ENCODE data around the gene POFUT1. TPM values are rescaled to one million over a fixed set of nuclear protein-coding genes. Genes with fewer than 3 reads are reported as not detected.

The POFUT1 gene
- total RNA-seq: 40.9 TPM
- long read RNA-seq, full-length matches to known transcripts: 34 of 64 reads
- long read RNA-seq, partial matches to known transcripts: 12 of 64 reads
- long read RNA-seq, other reads (novel, unspliced or antisense): 18 of 64 reads

DNA sequence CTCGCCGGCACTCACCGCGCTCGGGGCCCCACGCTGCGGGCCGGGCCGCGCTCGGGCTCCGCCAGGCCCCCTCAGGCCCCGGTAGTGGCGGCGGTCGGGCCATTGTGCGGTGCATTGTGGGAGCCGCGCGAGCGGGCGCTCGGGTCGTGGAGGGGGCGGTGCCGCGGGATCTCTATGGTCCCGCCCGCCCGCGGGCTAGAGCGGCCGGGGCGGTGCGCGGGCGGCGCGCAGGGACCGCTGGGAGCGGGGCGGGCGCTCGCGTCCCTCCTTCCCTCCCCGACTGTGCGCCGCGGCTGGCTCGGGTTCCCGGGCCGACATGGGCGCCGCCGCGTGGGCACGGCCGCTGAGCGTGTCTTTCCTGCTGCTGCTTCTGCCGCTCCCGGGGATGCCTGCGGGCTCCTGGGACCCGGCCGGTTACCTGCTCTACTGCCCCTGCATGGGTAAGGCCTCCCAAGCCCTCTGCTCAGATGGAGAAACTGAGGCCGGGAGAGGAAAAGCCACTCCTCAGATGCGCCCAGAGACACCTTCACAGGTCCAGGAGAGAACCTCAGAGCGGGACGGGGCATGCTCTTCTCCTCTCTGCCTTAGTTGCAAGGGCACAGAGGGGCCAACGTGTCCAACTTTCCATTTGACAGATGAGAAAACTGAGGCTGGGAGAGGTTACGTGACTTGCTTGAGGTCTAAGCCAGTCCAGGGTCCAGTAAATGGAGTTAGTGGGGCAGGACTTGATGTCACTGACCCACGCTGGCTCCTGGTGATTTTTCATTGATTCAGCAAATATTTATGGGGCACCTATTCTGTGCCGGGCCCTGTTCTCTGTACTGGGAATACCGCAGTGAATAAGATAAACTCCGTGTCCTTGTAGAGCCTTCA, at the start of gene POFUT1, which contains the start of gene PLAGL2:
Gene POFUT1, plus strand, starts transcription at position 255 of the 873 bp plus-strand sequence. Its CDS starts 62 bp downstream, at position 317.
Gene PLAGL2, minus strand, starts transcription at position 118 of the 873 bp plus-strand sequence. CDS start 5,565 bp downstream, outside the sequence.
- DNase-seq (ENCODE audit: low spot score): peak; percentile 97

- DNase-seq (ENCODE audit: low spot score): peak; percentile 53
These were observed 49.3 kb upstream of the POFUT1 start for GRCh38 chr20:32158351-32158750.

DNA sequence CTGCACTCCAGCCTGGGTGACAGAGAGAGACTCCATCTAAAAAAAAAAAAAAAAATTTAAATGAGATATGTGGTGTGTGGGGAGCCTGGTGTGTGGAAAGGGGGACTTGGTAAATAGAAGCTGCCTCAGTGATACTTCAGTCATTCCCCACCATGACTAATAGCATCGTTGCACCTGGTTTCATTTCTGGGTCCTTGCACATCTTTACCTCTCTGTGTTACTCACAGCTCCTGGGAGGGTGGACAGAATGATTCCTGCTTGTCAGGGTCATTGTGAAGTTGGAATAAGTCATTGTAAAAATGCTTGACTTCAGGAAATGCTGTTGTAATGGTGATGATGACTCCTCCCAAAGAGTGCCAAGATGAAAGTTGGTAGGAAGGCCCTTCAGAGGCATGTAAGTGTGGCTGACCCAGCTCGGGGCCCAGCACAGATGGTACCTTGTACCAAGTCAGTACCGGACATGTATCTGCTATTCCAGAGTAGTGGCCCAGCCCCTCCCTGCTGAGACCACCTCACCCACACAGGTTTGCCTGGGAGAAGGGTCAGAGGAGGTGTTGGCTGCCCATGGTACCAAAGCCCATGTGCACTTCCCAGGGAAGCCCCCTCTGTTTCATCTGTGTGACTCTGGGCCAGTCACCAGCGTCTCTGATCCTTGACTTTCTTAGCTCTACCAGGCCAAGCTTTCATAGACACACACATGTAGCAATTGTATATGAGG, 48.6 kb upstream of the POFUT1 start:
- DNase-seq (ENCODE audit: low spot score): peak; percentile 51

GRCh38 chr20:32159766-32160221, 47.9 kb upstream of the POFUT1 start:
- DNase-seq (ENCODE audit: low spot score): peak; percentile 77

DNA sequence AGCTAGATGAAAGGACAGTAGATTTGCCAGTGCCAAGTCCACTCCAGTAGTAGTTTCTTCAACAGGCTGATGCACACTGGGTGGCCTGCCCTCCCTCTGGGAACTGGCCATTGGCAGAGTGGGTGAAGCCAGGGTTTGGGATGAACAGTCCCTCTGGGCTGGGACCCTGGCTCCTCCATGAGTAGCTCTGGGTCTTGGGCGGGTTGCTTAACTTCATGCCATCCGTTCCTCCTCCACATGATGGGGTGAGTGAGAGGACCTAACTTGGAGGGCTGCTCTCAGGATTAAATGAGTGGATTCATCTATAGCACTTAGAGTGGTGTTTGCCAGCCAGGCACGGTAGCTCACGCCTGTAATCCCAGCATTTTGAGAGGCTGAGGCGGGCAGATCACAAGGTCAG, 47.3 kb upstream of the POFUT1 start:
- peak; percentile 73 for DNase-seq (ENCODE audit: low spot score)

DNA sequence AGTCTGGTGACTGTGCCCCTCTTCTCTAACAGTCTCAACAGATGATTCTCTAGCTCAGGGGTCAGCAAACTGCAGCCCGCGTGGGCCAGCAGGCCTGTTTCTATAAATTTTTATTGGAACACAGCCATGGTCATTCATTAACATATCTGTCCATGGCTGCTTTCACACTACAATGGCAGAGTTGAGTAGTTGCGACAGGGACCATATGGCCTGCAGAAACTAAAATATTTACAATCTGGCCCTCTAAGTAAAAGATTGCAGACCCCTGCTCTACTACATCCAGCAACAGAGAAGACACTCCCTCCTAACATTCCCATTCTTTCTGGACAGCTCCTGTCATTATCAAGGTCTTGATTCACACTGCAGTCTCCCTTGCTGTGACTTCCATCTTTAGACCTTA, 45.3 kb upstream of the POFUT1 start:
- no peak for DNase-seq (ENCODE audit: low spot score)

GRCh38 chr20:32163951-32164350, 43.7 kb upstream of the POFUT1 start:
- no peak for DNase-seq (ENCODE audit: low spot score)

DNA sequence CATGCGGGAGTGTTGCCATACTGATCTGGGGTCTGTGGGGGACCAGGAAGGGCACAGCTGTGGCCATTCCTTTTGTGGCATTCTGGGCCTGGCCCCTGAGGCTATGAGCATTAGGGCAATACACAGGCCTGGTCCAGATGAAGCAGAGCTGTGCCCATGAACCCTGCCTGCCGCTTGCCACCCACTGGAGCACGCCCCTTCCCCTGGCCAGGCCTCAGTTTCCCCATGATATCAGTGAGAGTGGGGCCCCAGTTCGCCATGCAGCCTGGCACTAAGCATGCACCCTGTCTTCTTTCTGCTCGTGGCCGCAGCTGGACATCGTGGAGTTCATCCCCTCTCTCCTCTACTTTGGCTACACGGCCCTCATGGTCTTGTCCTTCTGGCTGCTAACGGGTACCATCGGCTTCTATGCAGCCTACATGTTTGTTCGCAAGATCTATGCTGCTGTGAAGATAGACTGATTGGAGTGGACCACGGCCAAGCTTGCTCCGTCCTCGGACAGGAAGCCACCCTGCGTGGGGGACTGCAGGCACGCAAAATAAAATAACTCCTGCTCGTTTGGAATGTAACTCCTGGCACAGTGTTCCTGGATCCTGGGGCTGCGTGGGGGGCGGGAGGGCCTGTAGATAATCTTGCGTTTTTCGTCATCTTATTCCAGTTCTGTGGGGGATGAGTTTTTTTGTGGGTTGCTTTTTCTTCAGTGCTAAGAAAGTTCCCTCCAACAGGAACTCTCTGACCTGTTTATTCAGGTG, 42.5 kb upstream of the POFUT1 start:
- no peak for DNase-seq (ENCODE audit: low spot score)

- DNase-seq (ENCODE audit: low spot score): no peak
These were observed 41.7 kb upstream of the POFUT1 start for GRCh38 chr20:32165836-32166545.

GRCh38 chr20:32167552-32167951, 40.1 kb upstream of the POFUT1 start:
- DNase-seq (ENCODE audit: low spot score): peak; percentile 64

DNA sequence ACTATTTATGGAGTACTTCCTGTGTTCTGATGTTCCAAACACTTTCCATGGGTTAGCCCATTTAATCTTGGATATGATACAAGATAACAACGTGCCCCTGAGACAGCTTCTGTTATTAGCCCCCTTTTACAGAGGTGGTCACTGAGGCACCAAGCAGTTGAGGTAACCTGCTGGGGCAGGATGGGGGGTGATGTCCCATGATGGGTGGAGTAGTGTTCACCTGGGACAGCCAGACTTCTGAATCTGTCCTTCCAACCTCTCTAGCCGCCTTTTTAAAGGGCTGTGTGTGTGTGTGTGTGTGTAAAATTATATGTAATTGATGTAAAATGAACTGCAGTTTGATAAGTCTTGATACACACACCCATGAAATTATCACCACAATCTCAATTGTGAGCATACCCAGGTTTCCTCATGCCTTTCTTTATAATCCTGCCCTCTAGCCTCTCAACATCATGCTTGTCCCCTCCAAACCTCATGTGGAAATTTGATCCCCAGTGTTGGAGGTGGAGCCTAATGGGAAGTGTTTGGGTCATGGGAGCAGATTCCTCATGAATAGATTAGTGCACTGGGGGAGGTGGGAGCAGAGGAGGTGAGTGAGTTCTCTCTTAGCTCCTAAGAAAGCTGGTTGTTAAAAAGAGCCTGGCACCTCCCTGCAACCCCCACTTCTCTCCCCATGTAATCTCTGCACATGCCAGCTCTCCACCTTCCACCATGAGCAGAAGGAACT, 39.3 kb upstream of the POFUT1 start:
- DNase-seq (ENCODE audit: low spot score): peak; percentile 16

- peak; percentile 24 for DNase-seq (ENCODE audit: low spot score)
These were observed 30.0 kb upstream of the POFUT1 start for GRCh38 chr20:32177696-32178095.

- DNase-seq (ENCODE audit: low spot score): peak; percentile 49
These were observed 28.2 kb upstream of the POFUT1 start for GRCh38 chr20:32179515-32179914.

DNA sequence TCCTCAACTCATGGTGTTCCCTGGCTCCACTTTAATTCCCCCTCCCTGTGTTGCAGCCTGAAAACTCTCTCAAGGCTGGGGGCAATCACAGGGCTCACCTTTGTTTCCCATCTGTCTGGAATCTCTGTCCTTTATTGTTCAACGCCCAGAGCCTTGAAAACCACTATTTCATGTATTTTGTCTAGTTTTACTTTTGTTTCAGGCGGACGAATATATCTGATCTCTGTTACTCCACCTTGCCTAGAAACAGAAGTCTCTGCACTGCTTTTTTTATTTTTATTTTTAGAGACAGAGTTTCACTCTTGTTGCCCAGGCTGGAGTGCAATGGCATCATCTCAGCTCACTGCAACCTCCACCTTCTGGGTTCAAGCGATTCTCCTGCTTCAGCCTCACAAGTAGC, 27.7 kb upstream of the POFUT1 start:
- DNase-seq (ENCODE audit: low spot score): no peak

GRCh38 chr20:32181606-32182005, 26.1 kb upstream of the POFUT1 start:
- peak; percentile 51 for DNase-seq (ENCODE audit: low spot score)

DNA sequence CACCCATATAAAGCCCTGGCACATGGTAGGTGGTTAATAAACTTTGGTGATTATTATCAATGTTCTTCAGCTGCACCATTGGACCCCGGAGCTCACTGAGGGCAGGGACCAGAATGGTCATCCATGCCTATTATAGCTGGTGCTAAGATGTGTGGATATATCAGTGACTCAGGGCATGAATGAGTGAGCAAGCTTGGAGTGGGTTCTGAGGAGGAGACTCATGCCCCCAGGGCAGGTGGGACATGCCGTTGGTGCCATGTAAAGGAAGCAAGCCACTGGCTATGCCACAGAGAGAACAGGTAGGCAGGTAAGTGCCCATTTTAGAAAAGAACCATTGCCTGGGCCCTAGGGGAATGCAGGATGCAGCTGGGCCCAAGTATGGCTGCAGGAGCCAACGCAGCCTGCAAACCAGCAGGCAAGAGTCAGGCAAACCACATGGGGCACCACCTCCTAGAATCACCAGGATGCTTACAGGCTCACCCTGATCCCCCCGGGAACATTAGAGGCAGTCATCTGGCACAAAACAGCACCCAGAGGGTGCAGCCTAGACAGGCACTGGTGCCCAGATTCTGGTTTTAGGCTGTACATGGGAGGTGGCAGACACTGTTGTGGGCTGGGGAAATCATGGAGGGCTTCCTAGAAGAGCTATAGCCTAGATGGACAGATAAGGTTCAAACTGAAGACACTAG, 23.6 kb upstream of the POFUT1 start:
- peak; percentile 51 for DNase-seq (ENCODE audit: low spot score)

- DNase-seq (ENCODE audit: low spot score): no peak
These were observed 22.6 kb upstream of the POFUT1 start for GRCh38 chr20:32184961-32185603.

GRCh38 chr20:32186506-32186905, 21.2 kb upstream of the POFUT1 start:
- DNase-seq (ENCODE audit: low spot score): no peak

Measured in mesenteric fat pad (tissue), 1 donor.